ENCODE data around the gene XCR1.

XCR1 gene

GRCh38 chr3:46062679-46063078 is 35.4 kb upstream of the XCR1 start:
- Histone ChIP-seq H3K27me3 (ENCODE audit: low read length) (peaks cover 3% of the 10 kb centered on the region; the same call in 1 of the 2 replicates), H3K9me3 (ENCODE audit: insufficient read depth, low read length) (no peaks in the 10 kb centered on the region)
- no peak for TF ChIP-seq EZH2phosphoT487 (conservative IDR thresholded peaks at IDR 0.05; ENCODE audit: low read length)
- TF ChIP-seq, protein P1, sequence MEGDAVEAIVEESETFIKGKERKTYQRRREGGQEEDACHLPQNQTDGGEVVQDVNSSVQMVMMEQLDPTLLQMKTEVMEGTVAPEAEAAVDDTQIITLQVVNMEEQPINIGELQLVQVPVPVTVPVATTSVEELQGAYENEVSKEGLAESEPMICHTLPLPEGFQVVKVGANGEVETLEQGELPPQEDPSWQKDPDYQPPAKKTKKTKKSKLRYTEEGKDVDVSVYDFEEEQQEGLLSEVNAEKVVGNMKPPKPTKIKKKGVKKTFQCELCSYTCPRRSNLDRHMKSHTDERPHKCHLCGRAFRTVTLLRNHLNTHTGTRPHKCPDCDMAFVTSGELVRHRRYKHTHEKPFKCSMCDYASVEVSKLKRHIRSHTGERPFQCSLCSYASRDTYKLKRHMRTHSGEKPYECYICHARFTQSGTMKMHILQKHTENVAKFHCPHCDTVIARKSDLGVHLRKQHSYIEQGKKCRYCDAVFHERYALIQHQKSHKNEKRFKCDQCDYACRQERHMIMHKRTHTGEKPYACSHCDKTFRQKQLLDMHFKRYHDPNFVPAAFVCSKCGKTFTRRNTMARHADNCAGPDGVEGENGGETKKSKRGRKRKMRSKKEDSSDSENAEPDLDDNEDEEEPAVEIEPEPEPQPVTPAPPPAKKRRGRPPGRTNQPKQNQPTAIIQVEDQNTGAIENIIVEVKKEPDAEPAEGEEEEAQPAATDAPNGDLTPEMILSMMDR (IDR thresholded peaks at IDR 0.05; ENCODE audit: insufficient read depth, low read length, poor library complexity, severe bottlenecking), result no peak

DNA sequence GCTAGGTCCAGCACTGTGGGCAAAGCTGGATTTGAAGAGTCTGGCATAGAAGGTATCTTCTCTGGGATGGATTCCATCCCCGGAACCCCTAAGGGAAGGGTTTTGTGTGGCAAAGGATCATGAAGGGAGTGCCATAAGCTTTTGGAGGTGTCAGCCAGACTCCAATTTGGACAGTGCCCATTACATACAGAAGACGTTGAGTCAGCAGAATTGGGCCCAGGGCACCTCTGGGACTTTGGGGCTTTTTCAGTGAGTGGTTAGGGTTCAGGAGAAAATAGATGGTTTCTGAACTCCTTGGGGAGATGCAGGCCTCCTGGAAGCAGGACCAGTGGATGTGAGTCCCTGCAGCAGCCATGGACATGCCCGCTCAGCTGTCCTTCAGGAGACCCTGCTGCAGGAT is 34.6 kb upstream of the XCR1 start:
- Histone ChIP-seq H3K27me3 (ENCODE audit: low read length) (peaks cover 3% of the 10 kb centered on the region; the same call in 1 of the 2 replicates), H4K20me1 (ENCODE audit: low read depth, low read length) (no peaks in the 10 kb centered on the region), H3K4me3 (ENCODE audit: insufficient read depth, low read length, poor library complexity, severe bottlenecking) (no peak overlapping the region), H3K9ac (ENCODE audit: low read length) (no peak overlapping the region), H3K9me2 (replicated peaks; ENCODE audit: insufficient read depth, low read length) (no peaks in the 10 kb centered on the region), H3K27ac (ENCODE audit: low read depth, low read length) (no peak overlapping the region), H3F3A (ENCODE audit: insufficient read depth) (no peaks in the 10 kb centered on the region), H3K4me2 (ENCODE audit: low read depth, low read length, poor library complexity, severe bottlenecking) (no peak overlapping the region), H3K79me2 (ENCODE audit: insufficient read depth, low read length) (no peaks in the 10 kb centered on the region), H3K36me3 (ENCODE audit: low read length) (no peaks in the 10 kb centered on the region), H3K9me3 (ENCODE audit: insufficient read depth, low read length) (no peaks in the 10 kb centered on the region), H2AFZ (ENCODE audit: low read depth, low read length, severe bottlenecking) (no peak overlapping the region)
- TF ChIP-seq, protein P1 (IDR thresholded peaks at IDR 0.05; ENCODE audit: insufficient read depth, low read length, poor library complexity, severe bottlenecking), result no peak
- no peak for TF ChIP-seq EZH2phosphoT487 (conservative IDR thresholded peaks at IDR 0.05; ENCODE audit: low read length)

More at GRCh38 chr3:46062679-46063078, 35.4 kb upstream of the XCR1 start:
- Histone ChIP-seq H3F3A (ENCODE audit: insufficient read depth) (no peaks in the 10 kb centered on the region), H3K79me2 (ENCODE audit: insufficient read depth, low read length) (no peaks in the 10 kb centered on the region), H3K4me2 (ENCODE audit: low read depth, low read length, poor library complexity, severe bottlenecking) (no peak overlapping the region), H3K9ac (ENCODE audit: low read length) (no peak overlapping the region), H2AFZ (ENCODE audit: low read depth, low read length, severe bottlenecking) (no peak overlapping the region), H3K9me2 (replicated peaks; ENCODE audit: insufficient read depth, low read length) (no peaks in the 10 kb centered on the region), H3K36me3 (ENCODE audit: low read length) (no peaks in the 10 kb centered on the region), H3K27ac (ENCODE audit: low read depth, low read length) (no peak overlapping the region), H3K4me3 (ENCODE audit: insufficient read depth, low read length, poor library complexity, severe bottlenecking) (no peak overlapping the region), H4K20me1 (ENCODE audit: low read depth, low read length) (no peaks in the 10 kb centered on the region)

GRCh38 chr3:46061108-46061720 is 33.9 kb upstream of the XCR1 start:
- no peaks in the 10 kb centered on the region for H3K9me3 ChIP-seq (ENCODE audit: insufficient read depth, low read length)
- peaks cover 3% of the 10 kb centered on the region; the same call in 1 of the 2 replicates for H3K27me3 ChIP-seq (ENCODE audit: low read length)
- H3K27ac ChIP-seq (ENCODE audit: low read depth, low read length), result no peak overlapping the region
- H3K9ac ChIP-seq (ENCODE audit: low read length), result no peak overlapping the region
- H3K4me3 ChIP-seq (ENCODE audit: insufficient read depth, low read length, poor library complexity, severe bottlenecking), result no peak overlapping the region
- no peaks in the 10 kb centered on the region for H3K36me3 ChIP-seq (ENCODE audit: low read length)
- no peak overlapping the region for H2AFZ ChIP-seq (ENCODE audit: low read depth, low read length, severe bottlenecking)
- no peaks in the 10 kb centered on the region for H3K9me2 ChIP-seq (replicated peaks; ENCODE audit: insufficient read depth, low read length)
- no peaks in the 10 kb centered on the region for H4K20me1 ChIP-seq (ENCODE audit: low read depth, low read length)
- H3K4me2 ChIP-seq (ENCODE audit: low read depth, low read length, poor library complexity, severe bottlenecking), result no peak overlapping the region
- H3F3A ChIP-seq (ENCODE audit: insufficient read depth), result no peaks in the 10 kb centered on the region
- TF ChIP-seq, protein P1 (IDR thresholded peaks at IDR 0.05; ENCODE audit: insufficient read depth, low read length, poor library complexity, severe bottlenecking), result no peak
- no peak for TF ChIP-seq EZH2phosphoT487 (conservative IDR thresholded peaks at IDR 0.05; ENCODE audit: low read length)
- no peaks in the 10 kb centered on the region for H3K79me2 ChIP-seq (ENCODE audit: insufficient read depth, low read length)

Measured in SU-DHL-6 (cell line).